SK-N-MC (cell line): ENCODE results near the gene RALGAPA1.

ENCODE experiments used
- EZH2 ChIP-seq: fragments of 200-600 bp; sonication (generic); IDR thresholded peaks from one replicate; pipeline ENCODE4 v1.6.1; 2017; ENCODE audit warnings: antibody characterized with exemption
- FOXP2 ChIP-seq: optimal IDR thresholded peaks from 2 replicates; pipeline ENCODE3; 2011; ENCODE audit warnings: mild to moderate bottlenecking, moderate library complexity; ENCODE audit not compliant: insufficient read depth; ENCODE audit errors: extremely low read length, control extremely low read depth
- POLR2AphosphoS5 ChIP-seq: IDR thresholded peaks from 2 replicates; pipeline ENCODE4 v1.6.1; 2012; ENCODE audit warnings: mild to moderate bottlenecking, low read depth, low read length, borderline replicate concordance

DNA sequence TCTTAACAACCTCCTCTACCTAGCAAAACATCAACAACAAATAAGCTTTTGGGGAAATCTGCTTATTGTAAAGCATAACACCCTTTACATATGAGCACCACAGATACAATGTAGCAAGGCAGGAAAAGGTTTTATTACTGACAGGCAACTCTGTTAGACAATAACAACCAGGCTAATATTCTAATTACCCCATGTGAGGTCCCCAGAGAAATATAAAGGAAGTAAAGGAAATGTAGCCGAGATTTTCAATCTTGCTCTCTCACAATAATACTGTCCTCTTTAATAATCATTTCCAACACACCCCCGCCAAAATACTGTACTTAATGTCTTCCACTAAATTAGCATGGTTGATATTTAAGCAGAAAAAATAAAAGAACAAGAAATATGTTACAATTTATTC, 289.1 kb downstream of the RALGAPA1 start:
- TF ChIP-seq EZH2: no peak
- no peak for TF ChIP-seq FOXP2
- TF ChIP-seq POLR2AphosphoS5: no peak
